GM21526 (cell line): ENCODE measurements around the gene SLC8A2.

ENCODE experiments used
- ATAC-seq: cut with Tn5 transposase; IDR thresholded peaks from one replicate; pipeline ENCODE4 v1.9.1; 2021; ENCODE audit warnings: moderate library complexity; ENCODE audit not compliant: unreplicated experiment, low FRiP score

Gene SLC8A2

GRCh38 chr19:47434088-47434487 lies 37.6 kb downstream of the SLC8A2 start:
- ATAC-seq: no peak

- no peak for ATAC-seq
Observed at GRCh38 chr19:47433121-47433520, 38.6 kb downstream of the SLC8A2 start.

GRCh38 chr19:47432499-47432898 lies 39.2 kb downstream of the SLC8A2 start:
- no peak for ATAC-seq

- ATAC-seq: no peak
Observed at GRCh38 chr19:47432091-47432490, 39.6 kb downstream of the SLC8A2 start.

GRCh38 chr19:47430041-47430802 lies 41.5 kb downstream of the SLC8A2 start:
- no peak for ATAC-seq

- no peak for ATAC-seq
Observed at GRCh38 chr19:47429140-47429793, 42.4 kb downstream of the SLC8A2 start.

- ATAC-seq: no peak
Observed at GRCh38 chr19:47428177-47428894, 43.4 kb downstream of the SLC8A2 start.

GRCh38 chr19:47427241-47428176 lies 44.2 kb downstream of the SLC8A2 start:
- ATAC-seq: no peak

GRCh38 chr19:47423203-47423882 lies 48.4 kb downstream of the SLC8A2 start:
- no peak for ATAC-seq

- ATAC-seq: no peak
Observed at GRCh38 chr19:47422417-47423163, 49.1 kb downstream of the SLC8A2 start.

- no peak for ATAC-seq
Observed at GRCh38 chr19:47421844-47422395, 49.8 kb downstream of the SLC8A2 start.

GRCh38 chr19:47421244-47421786 lies 50.4 kb downstream of the SLC8A2 start:
- no peak for ATAC-seq

- ATAC-seq: no peak
Observed at GRCh38 chr19:47419789-47420188, 51.9 kb downstream of the SLC8A2 start.

- ATAC-seq: no peak
Observed at GRCh38 chr19:47419030-47419783, 52.5 kb downstream of the SLC8A2 start, which contains the start of gene MEIS3. Gene MEIS3 (minus strand): TSS chr19:47419527. CDS start chr19:47419081, 446 bp downstream.

- ATAC-seq: no peak
Observed at GRCh38 chr19:47418692-47419029, 53.0 kb downstream of the SLC8A2 start.

- ATAC-seq: no peak
Observed at GRCh38 chr19:47417746-47418691, 53.7 kb downstream of the SLC8A2 start.
